ENCODE results near the gene ADAMTS12.

Gene ADAMTS12

GRCh38 chr5:33936004-33936380, 44.2 kb upstream of the ADAMTS12 start:
- TF ChIP-seq REST (IDR thresholded peaks at IDR 0.05; ENCODE audit: insufficient read depth in 1 of 2, low read depth in 2 of 2, low read length in 2 of 2): peak; percentile 96 to 97
- TF ChIP-seq TAF1 (IDR thresholded peaks at IDR 0.05; ENCODE audit: borderline replicate concordance, insufficient read depth, low read length): no peak

- TF ChIP-seq SIN3A (IDR thresholded peaks at IDR 0.05; ENCODE audit: borderline replicate concordance, insufficient read depth, low read length): no peak
- no peak for TF ChIP-seq POLR2AphosphoS5 (IDR thresholded peaks at IDR 0.05; ENCODE audit: low read depth, low read length)
- no peak for TF ChIP-seq TAF1 (IDR thresholded peaks at IDR 0.05; ENCODE audit: borderline replicate concordance, insufficient read depth, low read length)
- no peak for TF ChIP-seq REST (IDR thresholded peaks at IDR 0.05; ENCODE audit: insufficient read depth in 1 of 2, low read depth in 2 of 2, low read length in 2 of 2)
- TF ChIP-seq FOXP2 (optimal IDR thresholded peaks at IDR 0.05; ENCODE audit: borderline replicate concordance, extremely low read depth, extremely low read length, insufficient read depth): no peak
Observed at GRCh38 chr5:33934176-33934575, 42.4 kb upstream of the ADAMTS12 start.

- TF ChIP-seq SIN3A (IDR thresholded peaks at IDR 0.05; ENCODE audit: borderline replicate concordance, insufficient read depth, low read length): no peak
- no peak for TF ChIP-seq POLR2AphosphoS5 (IDR thresholded peaks at IDR 0.05; ENCODE audit: low read depth, low read length)
- TF ChIP-seq TAF1 (IDR thresholded peaks at IDR 0.05; ENCODE audit: borderline replicate concordance, insufficient read depth, low read length): no peak
- no peak for TF ChIP-seq REST (IDR thresholded peaks at IDR 0.05; ENCODE audit: insufficient read depth in 1 of 2, low read depth in 2 of 2, low read length in 2 of 2)
- TF ChIP-seq FOXP2 (optimal IDR thresholded peaks at IDR 0.05; ENCODE audit: borderline replicate concordance, extremely low read depth, extremely low read length, insufficient read depth): no peak
Observed at GRCh38 chr5:33933723-33934169, 42.0 kb upstream of the ADAMTS12 start.

- TF ChIP-seq FOXP2 (optimal IDR thresholded peaks at IDR 0.05; ENCODE audit: borderline replicate concordance, extremely low read depth, extremely low read length, insufficient read depth) (no peak), REST (IDR thresholded peaks at IDR 0.05; ENCODE audit: insufficient read depth in 1 of 2, low read depth in 2 of 2, low read length in 2 of 2) (no peak), SIN3A (IDR thresholded peaks at IDR 0.05; ENCODE audit: borderline replicate concordance, insufficient read depth, low read length) (no peak), TAF1 (IDR thresholded peaks at IDR 0.05; ENCODE audit: borderline replicate concordance, insufficient read depth, low read length) (no peak), POLR2AphosphoS5 (IDR thresholded peaks at IDR 0.05; ENCODE audit: low read depth, low read length) (no peak)
Observed at GRCh38 chr5:33931136-33931535, 39.3 kb upstream of the ADAMTS12 start.

Measured in PFSK-1 (cell line).